GOT3 (cell line): Measurements from ENCODE around the gene CA10.

Source experiments
- DNase-seq: peaks from one replicate; lab custom pipeline; 2025; ENCODE audit warnings: mixed read lengths; lab: John Stamatoyannopoulos, UW

CA10 gene

DNA sequence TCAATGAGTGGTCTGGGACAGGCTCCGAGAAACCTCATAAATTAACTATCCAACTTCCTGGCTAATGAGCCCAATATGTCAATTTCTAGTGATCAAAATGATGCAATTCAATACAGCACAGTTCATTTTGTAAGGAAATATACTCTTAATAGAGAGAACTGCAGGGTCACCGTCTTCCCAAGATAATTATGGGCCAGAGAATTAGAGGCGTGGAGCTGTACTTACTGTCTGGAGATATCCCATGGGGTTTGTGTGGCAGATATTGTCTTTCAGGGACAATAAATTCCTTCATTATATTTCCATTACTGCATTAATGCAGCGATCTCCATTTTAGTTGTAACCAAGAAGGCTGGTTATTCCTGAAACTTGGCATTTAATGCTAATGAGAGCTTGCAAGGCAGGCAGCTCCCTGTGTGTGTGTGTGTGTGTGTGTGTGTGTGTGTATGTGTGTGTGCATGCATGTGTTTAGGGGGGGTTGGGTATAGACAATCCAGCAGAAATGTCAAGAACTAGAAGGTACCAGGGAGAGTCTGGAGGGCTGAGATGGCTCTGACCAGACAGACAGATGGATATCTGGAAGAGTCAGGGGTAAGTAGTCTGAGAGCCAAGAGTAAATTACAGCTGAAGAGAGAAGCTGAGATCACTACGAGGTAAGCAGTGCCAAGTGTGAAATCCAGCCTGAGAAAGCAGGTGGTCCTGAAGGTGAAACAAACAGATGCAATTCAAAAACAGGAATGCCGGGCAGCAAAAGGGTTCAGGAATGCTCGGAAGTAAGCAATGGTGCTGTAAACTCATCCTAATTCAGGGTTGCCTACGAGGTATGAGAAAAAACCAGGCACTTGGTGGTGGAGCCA lies 393.0 kb downstream of the CA10 start:
- no peak for DNase-seq

DNA sequence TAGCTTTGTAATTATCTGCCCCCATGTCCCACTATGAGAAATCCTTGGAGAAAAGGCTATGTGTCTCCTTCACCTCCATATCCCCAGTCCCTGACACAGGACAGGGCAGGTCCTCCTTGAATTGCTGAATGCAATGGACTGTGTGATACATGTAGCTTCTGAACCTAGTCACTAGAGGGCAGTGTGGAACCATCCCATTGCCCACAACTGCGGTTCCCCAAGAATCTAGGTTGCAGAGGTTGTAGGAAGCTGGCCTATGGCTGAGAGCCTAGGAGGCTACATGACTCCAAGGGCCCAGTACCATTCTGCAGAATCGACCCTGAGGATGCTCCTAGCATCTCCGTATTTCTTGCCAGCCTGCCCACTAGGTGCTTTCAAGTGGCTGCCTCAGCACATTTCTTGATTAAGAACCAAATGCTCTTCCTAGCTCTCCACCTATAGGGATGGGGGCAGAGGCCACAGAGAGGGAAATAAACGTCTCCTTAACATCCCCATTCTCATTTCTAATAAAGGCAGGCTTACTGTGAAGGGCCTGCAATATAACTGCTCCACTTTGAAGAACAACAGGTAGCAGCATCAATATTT lies 394.0 kb downstream of the CA10 start:
- peak; percentile 2 for DNase-seq

DNA sequence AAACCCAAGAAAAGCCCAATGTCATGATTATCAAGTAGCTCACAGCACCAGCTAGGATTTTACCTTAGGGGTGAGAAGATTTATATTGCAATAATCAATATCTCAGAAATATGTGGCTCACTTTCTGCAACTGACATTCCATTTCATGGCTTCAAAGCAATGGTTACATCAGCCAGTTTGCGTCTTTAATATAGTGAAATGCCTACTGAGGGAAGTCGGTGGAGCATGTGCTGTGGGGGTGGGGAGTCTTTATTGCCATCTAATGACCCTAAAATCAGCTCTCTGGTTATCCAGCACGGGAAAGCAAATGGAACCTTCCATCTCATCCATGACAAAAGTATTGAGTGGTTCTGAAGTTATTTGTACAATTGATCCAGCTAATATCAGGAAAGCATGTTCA lies 395.5 kb downstream of the CA10 start:
- no peak for DNase-seq

DNA sequence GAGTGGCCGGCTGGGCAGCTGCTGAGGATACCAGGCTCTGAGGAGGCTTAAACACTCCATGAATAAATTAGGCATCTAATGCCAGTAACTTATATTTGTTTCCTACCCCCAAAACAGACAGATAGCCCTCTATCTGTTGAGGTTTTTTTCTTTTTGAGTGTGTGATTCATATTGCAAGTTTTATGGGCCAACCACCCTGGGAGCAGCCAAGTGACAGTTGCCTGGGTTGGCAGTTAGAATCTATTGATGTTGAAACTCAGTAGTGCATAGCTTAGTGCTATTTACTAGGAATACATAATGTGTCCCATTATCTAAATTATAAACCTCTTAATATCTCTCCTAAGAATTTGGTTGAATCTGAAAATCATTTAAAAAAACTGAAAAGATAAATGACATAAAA lies 397.4 kb downstream of the CA10 start:
- DNase-seq, result no peak

DNA sequence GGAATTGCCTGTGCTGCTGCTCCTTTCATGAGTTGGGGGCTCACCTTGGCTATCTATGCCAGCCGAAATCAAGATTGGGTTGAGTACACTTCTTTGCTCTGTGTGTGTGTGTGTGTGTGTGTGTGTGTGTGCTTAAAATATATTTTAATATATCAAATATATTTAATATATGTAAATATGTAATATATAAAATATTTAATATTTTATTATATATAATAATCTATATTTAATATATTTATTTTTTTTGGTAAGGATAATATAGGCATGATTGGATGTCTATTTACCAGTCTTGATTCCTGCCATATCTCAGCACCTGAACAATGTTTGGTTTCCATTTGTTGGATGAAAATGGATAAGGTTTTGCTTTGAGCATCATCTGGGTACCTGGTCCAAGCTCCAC lies 399.3 kb downstream of the CA10 start:
- DNase-seq, result no peak

DNA sequence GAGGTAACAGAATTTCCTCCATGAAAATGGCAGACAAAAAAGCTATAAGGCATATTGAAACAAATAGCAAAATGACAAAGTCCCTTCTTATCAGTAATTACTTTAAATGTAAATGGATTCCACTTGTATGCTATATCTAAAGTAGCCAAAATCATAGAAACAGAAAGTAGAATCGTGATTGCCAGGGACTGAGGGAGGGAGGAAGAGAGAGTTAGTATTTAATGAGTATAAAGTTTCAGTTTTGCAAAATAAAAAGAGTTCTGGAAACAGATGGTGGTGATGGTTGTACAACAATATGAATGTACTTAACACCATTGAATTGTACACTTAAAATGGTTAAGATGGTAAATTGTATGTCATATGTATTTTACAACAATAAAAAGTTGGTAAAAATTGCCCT lies 407.4 kb downstream of the CA10 start:
- no peak for DNase-seq

DNA sequence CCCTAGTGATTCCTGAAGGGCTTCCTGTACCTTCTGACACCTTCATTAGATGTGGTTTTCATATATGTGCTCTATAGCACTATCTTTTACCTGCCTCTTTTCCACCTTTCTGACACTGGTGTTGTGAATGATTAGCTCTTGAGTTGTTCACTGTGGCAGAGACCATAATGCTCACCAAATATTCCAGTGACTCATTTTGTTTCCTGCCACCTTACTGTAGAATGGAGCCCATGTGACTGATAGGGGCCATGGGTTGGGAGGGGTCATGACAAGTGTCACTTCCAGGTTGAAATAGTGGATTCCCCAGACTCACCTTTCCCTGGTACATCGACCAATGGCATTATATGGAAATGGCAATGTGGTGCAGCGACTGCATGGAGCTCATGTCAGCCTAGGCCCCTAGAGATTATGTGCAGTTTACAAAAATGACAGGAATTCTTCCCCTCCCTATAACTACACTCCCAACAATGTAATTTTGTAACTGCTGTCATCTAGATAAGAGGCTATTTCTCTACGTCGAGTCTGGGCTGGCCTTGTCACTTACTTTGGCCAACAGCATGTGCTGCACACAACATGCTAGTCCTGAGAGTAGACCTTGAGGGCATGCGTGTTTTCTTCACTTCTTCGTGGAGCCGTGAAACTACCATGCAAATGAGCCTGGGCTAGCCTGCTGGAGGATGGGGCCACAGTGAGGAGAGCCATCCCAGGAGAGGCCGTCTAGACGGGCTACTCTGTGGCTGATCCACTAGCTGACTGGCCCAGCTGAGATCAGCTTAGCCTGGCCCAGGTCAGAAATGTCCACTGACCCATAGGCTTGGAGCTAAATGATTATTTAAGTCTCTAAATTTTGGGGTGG lies 409.5 kb downstream of the CA10 start:
- no peak for DNase-seq

DNA sequence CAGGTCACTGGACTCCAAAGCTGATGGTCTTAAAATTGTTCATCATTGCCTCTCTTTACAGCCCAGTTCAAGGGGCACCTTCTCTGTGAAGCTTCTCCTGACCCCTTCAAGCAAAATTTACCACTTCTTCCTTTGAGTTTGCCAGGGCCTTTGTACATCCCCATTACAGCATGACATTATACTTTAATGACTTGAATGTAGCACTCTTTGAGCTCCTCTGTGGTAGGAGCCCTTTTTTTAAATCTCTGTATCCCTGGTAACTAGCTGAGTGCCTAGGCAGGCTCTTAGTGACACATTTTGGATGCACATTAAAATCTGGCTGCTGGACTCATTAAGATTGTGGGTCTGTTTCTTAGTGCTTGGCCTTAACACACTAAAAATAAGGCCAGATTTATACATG lies 412.1 kb downstream of the CA10 start:
- DNase-seq, result no peak

DNA sequence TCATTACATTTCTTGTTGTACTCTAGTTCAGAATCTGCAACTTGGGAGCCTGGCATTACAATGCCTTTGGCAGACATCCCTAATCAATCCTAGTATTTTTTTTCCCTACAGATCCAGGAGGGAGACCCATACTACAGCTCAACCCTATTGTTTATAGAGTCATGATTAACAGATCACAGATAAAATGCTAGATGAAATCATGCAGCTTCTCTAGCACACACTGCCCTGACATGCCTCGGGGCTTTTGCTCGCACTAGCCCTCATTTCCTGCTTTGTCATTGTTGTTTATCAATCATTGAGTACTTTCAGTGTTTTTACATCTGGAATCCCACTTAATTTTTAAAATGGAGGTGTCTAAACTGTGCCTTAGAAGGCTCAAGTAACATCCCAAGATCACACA lies 412.5 kb downstream of the CA10 start:
- DNase-seq, result no peak

DNA sequence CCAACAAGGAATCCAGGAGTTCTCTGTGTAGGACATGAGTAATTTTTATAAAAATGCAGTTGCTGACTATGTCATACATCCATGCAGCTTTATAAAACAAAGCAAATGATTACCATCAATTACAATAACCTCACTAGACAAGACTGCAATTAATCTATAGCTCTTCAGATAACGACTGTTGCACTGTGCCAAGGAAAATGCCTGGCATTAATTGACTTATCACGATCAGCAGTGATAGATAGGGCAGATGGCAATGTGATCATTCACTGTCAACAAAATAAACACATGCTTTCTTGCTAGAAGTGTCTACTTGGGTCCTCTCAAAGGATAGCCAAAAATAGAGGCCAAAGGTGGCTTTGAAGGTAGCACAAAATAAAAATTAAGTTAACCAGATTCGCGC lies 415.0 kb downstream of the CA10 start:
- DNase-seq, result no peak

DNA sequence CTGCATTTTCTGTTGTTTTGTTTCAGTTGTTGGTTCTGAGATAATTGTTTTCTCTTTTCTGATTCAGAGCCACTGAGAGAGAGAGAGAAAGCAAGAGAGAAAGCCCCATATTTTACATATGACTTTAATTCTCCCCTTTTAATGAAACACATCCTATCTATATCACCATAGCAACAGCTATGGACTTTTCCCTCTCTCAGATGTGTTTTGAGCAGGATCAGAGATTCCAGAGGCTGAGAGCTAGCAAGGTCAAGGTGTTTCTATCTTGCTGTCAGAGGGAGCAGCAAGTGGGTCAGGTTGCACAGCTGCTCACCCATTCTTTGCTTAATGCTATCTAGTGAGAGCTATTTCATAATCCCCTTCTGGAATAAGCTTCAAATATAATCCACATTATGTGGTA lies 415.9 kb downstream of the CA10 start:
- DNase-seq, result no peak

DNA sequence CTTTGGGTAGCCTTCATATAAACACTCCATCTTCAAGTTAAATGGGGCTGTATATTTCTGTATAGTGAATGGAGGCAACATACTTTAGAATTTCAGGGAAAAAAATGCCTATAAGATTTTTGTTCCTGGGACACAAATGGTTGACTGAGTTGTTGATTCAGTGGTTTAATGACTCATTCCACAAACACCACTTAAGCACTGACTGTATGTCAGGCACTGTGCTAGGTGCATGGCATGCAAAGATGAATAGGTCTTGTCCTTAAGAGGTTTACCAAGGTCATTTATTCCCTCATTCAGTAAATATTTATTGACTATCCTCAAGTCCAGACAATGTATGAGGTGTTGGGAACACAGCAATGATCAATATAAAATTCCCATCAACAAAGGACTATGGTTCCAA lies 417.1 kb downstream of the CA10 start:
- no peak for DNase-seq

DNA sequence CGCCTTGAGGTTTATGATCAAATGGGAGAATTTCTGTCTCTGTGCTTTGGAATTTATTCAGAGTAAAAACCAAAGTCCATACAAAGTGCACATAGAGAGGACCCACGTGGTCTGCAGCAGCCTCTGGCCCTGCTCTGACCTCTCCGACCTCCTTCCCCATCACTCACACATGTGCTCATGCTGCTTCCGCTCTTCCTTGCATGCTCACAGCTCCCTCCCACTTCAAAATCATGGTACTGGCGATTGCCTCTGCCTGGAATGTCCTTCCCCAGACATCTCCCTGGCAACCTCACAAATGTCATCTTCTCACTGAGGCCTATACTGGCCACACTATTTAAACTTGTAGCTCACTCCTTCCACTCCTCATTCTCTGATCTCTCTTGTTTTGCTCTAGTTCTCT lies 418.0 kb downstream of the CA10 start:
- DNase-seq, result no peak

DNA sequence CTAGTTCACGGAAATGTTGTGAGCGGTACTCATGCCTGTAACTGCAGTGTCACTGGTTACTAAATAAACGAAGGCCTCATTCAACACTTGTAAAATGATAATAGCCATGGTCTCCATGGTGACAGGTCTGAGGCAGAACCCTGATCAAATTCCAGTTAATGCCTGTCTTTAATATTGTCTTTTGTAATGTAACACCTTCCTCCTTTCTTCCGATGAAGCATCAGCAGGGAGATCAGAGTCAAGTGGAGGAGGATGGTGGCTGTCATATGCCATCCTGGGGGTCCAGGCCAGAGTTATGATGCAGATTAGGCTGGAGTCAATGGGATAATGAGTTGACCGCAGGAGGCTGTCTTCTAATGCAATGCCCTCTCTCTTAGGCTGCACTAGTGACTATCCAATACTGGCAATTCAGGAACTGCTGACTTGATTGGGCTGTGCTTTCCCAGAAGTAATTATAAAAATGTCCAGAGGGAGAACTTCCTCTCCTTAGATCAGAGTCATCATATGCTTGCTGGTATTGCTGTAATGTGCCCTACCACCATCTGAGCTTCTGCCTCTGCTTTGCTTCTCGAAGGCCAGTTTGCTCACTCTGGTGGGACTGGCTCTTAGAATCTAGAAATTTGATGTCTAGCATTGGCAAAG lies 419.1 kb downstream of the CA10 start:
- DNase-seq, result no peak

DNA sequence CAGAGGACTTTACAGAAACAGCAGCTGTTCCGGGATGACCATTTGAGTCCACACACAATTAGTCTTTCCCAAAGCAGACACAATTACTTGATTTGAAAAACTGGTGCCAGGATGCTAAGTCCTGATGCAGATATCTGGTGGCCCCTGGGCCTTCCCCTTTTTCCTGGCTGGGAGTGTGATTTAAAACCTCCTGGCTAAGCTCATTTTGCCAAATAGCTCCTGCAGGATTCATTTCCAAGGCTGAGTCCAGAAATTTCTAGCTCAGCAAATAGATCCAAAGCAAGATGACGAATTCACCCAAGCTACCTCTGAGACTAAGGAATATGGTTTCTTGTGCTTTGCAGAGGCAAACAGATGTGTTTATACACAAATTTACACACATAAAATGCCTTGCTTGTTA lies 422.2 kb downstream of the CA10 start:
- DNase-seq, result no peak

DNA sequence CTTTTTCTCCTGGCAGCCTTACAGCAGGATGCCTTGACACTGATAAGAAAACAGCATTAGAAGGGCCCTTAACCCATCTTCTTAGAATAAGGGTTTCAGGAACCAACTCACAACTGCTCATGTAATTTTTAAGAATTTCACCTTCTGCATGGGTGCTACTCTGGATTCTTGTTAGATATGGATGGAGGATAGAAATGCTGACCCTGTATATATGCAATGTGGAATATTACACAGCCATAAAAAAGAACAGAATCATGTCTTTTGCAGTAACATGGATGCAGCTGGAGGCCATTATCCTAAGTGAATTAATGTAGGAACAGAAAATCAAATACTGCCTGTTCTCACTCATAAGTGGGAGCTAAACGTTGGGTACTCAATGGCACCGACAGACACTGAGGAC lies 423.5 kb downstream of the CA10 start:
- DNase-seq, result no peak

DNA sequence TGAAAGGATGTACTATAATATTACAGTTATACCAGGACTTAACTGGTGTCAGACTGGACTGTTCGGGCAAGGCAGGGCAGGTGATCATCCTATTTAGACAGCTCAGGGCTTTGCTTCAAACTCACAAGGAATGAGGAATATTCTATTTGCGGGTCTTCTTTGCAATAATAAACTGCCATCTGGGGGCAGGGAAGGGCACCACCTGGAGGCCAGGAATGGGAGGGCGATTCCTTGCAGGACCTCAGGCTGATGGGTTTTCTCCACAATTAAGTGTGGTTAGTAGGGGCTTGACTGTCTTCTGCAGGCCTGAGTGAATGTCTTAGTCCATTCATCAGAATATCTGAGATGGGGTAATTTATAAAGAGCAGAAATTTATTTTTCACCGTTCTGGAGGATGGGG lies 424.1 kb downstream of the CA10 start:
- DNase-seq, result no peak

DNA sequence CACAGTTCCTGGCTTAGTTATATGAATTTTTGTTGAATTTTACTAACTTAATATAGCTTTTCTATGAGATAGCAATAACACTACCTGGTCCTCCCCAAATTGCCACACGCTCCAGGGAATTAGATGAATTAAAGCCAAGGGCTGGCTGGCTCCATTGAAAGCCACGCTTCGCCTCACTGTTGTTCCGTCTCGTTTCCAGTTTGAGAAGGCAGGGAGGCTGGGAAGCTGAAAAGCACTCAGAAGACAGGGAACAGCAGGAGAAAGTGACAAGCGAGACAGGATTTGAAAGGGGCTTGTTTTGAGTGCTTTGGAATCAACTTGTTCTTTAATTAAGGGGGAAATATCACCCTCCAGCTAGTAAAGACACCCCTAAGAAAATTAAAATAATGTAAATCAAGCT lies 425.3 kb downstream of the CA10 start:
- DNase-seq, result no peak

DNA sequence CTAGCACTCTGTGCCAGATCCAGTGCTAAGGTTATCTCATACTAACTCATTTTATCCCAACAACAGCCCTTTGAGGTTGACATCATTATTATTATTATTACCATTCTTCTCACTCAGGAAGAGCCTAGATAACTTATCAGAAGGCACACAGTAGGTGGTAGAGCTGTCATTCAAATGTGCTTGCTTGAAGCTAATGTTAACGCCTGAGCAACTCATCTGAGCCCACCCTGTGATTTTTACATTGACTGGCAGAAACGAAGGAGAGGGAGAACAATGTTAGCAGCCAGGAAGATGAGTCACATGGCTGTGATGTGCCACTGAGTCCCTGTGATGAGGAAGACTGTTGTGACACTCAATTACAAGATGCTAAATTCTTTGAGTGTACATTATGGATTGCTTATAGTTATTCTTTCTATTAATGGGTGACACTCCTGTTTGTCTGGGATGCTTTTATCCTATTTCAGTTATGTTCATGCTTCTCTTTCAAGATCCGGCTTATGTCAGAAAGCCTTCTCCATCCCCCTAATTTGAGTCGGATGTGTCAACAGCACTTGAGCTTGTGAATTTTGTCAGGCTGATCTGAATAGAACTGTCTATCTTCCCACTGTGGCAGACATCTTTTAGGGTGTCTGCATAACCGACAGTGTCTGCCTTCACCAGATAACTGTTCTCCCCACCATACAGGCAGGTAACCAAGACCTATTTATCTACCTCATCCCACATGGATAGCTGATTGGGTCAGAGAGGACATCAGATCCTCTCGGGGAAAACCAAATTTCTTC lies 426.4 kb downstream of the CA10 start:
- DNase-seq, result no peak

DNA sequence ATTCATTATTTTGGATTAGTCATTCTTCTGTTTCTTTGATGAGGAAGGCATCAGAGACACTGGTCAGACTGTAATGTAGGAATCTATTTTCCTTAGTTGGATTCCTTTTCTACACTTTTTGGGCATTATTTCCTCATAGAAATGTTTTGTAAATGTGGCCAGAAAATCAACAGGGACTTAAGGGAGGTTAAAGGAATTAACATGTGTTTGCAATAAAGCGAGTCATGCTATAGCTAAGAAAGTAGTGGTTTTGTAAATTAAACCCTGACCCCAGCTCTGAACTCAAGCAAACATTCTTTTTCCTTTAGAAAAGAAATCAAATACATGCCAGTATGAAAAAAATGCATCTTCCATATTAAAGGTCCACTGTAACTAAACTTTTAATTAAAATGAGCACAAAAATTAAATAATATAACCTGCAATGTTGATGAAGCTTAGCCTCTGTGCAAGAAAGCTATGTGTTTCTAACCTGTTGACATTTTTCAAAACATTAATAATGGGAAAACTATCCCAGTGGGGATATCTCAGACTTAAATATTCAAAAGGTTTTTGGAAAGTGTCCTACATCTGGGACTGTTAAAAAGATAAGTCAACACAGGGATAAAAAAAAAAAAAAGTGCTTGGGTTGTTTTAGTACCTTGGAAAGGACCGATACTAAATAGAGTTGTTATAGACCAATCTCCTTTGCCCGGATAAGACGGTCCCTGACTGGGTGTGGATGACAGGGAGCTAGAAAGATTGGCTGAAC lies 428.0 kb downstream of the CA10 start:
- DNase-seq, result no peak

DNA sequence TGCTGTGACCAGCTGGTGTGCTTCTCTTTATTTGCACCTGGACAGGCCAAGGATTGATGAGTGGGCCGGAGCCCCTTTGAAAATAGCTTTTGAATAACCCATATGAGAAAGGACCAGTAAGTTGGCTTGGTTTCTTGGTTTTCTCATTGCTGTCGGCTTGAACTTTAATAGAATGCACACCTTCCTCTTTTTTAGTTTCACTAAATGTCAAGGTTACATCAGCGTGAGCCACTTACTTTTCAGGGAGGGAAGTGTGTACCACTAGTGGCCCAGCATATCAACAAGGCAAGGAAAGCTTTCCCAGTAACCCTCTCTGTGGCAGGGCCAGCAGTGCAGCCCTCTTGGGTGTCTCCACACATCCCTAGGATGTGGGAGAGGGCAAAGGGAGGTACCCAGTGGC lies 433.3 kb downstream of the CA10 start:
- DNase-seq, result no peak
